Renal cortex interstitium (tissue), 11 donors: ENCODE data around the gene TMEM117. TPM values are rescaled to one million over a fixed set of nuclear protein-coding genes. Genes with fewer than 3 reads are reported as not detected.
"Not testable (repeated sequence)": the region's sequence is repeated elsewhere in the genome, so short reads cannot be mapped to it uniquely, and the experiment has no call there.

Experiments used
- DNase-seq, 11 donors: peaks; one replicate each; pipeline ENCODE4 v3.0.0-alpha.2; 2013; ENCODE audit warnings: low read depth in 9 of 11, low spot score in 4 of 11; ENCODE audit errors: extremely low read depth in 1 of 11
- polyA plus RNA-seq, 3 donors: library from polyadenylated mRNA; unstranded; fragments of 120-200 nt; gene quantifications; one replicate each; pipeline ENCODE4 v1.2.1, GENCODE V29; 2013; ENCODE audit not compliant: insufficient read length in 3 of 3

The TMEM117 gene
- polyA plus RNA-seq, 3 donors = 11.5 to 12.4 (median 12.3) TPM

GRCh38 chr12:44117337-44117736 lies 281.5 kb downstream of the TMEM117 start:
- DNase-seq = no peak

- no peak for DNase-seq
Measured at GRCh38 chr12:44118946-44119345, 283.1 kb downstream of the TMEM117 start.

- DNase-seq = no peak
Measured at GRCh38 chr12:44126806-44127205, 290.9 kb downstream of the TMEM117 start.

GRCh38 chr12:44127966-44128710 lies 292.3 kb downstream of the TMEM117 start:
- DNase-seq = no peak

GRCh38 chr12:44143175-44143574 lies 307.3 kb downstream of the TMEM117 start:
- no peak for DNase-seq

- DNase-seq = no peak
Measured at GRCh38 chr12:44148936-44149335, 313.1 kb downstream of the TMEM117 start.

GRCh38 chr12:44154128-44154527 lies 318.2 kb downstream of the TMEM117 start:
- DNase-seq = no peak

GRCh38 chr12:44155358-44155757 lies 319.5 kb downstream of the TMEM117 start:
- no peak for DNase-seq

- DNase-seq = no peak
Measured at GRCh38 chr12:44157359-44157758, 321.5 kb downstream of the TMEM117 start.

- no peak for DNase-seq
Measured at GRCh38 chr12:44158746-44159145, 322.9 kb downstream of the TMEM117 start.

GRCh38 chr12:44159216-44159615 lies 323.3 kb downstream of the TMEM117 start:
- DNase-seq = no peak

GRCh38 chr12:44159862-44160261 lies 324.0 kb downstream of the TMEM117 start:
- DNase-seq = no peak

GRCh38 chr12:44162961-44163360 lies 327.1 kb downstream of the TMEM117 start:
- no peak for DNase-seq

GRCh38 chr12:44174053-44174452 lies 338.2 kb downstream of the TMEM117 start:
- no peak for DNase-seq

GRCh38 chr12:44184499-44185206 lies 348.8 kb downstream of the TMEM117 start:
- DNase-seq = no peak

GRCh38 chr12:44193281-44193680 lies 357.4 kb downstream of the TMEM117 start:
- DNase-seq = no peak

- not testable (repeated sequence) for DNase-seq
Measured at GRCh38 chr12:44195719-44196118, 359.8 kb downstream of the TMEM117 start.

- no peak for DNase-seq
Measured at GRCh38 chr12:44206045-44206444, 370.2 kb downstream of the TMEM117 start.

- DNase-seq = no peak
Measured at GRCh38 chr12:44217146-44217883, 381.4 kb downstream of the TMEM117 start.

- DNase-seq = no peak
Measured at GRCh38 chr12:44223736-44224135, 387.9 kb downstream of the TMEM117 start.
